Spleen (tissue), 7 donors: Measurements from ENCODE around the gene FERD3L.

Experiments
- CTCF ChIP-seq, 11 experiments: fragments of 200-600 bp in 7 of 11; fragments of 450-650 bp in 4 of 11; sonication (generic) in 4 of 11; IDR thresholded peaks in 8 of 11; conservative IDR thresholded peaks in 3 of 11; 1 replicate in 7 of 11; 2 replicates in 4 of 11; pipeline versions ENCODE4 v1.4.0 to v1.8.0; 2016 to 2021; ENCODE audit warnings: antibody characterized with exemption in 11 of 11, inconsistent platforms in 4 of 11, mild to moderate bottlenecking in 1 of 11
- POLR2A ChIP-seq, 3 donors: fragments of 450-650 bp; IDR thresholded peaks; one replicate each; pipeline ENCODE4 v1.5.1; 2017; ENCODE audit warnings: antibody characterized with exemption in 3 of 3, mild to moderate bottlenecking in 1 of 3
- donor health status: DM: no; HTN: no; CAD: no; lungs with moderate emphysema.
- donor health status: DM: no; HTN: no; CAD: no.
- donor health status: DM: no; HTN: no; CAD: no.

GRCh38 chr7:19098510-19098909, 46.7 kb downstream of the FERD3L start:
- no peak for TF ChIP-seq CTCF (IDR thresholded peaks at IDR 0.05 in 8 of 11, conservative IDR thresholded peaks at IDR 0.05 in 3 of 11)
- TF ChIP-seq POLR2A (IDR thresholded peaks at IDR 0.05): no peak
